ENCODE results near the gene SHISA3.

SHISA3 gene

DNA sequence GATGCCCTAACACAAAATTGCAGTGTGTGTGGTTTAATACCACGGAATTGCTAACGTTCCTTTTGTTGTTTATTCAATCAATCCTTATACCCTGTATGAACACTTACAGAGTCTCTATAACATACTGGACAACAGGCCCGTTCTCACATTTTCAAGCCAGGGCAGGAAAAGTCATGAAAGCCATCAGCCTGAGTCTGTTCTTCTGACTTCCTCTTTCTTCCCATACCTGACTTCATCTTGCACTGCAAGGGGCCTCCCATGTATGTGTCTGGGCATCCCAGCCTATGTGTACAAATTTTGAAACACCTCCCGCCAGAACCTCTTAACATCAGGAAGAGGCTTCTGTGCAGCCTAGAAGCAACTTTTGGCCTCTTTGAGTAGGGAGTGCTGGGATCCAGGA is 4.9 kb upstream of the SHISA3 start:
- DNase-seq, result no peak

GRCh38 chr4:42395595-42395994 is 1.7 kb upstream of the SHISA3 start:
- no peak for DNase-seq

DNA sequence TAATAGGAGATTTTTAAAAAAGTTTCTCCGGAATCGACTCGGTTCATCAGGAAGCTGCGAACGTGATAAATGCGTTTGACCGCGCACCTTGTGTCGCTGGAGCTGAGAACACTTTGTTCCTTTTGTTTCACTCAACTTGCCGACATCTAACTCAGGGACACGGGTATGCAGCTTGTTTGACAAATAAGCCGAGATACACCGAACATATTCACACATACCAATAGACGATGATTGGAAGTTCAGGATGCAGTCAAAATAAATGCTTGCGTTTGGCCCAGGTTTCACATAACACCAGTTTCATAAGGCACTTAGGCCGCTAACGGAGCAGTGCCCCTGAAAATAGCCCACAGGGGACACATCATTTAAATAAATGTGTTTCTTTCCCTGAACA is 932 bp upstream of the SHISA3 start:
- DNase-seq, result no peak

- peak; percentile 12 for DNase-seq
These were observed 415 bp downstream of the SHISA3 start for GRCh38 chr4:42397635-42398170.

- DNase-seq, result peak; percentile 37
These were observed 1.0 kb downstream of the SHISA3 start for GRCh38 chr4:42398171-42398870.

DNA sequence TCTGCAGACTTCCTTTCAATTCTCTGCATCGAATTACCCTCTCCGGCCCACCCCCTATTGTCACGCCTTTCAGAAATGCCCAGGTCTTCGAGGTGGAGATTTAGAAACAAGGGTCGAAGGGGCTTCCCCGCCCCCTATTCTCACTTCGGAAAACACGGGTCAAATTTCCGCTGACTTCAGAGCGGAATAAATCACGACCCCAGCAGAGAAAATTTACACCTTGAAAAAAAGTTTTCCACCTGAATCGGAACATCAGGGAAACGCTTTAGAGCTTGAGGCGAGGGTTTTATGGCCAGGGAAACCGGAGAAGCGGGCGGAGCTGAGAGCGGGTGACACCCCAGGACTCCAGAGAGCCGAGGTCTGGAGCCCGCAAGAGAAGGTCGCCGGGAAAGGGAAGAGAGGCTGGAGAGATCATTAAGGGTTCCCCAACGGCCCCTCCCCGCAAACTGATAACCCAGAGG is 1.6 kb downstream of the SHISA3 start:
- DNase-seq, result no peak

- DNase-seq, result no peak
These were observed 2.1 kb downstream of the SHISA3 start for GRCh38 chr4:42399393-42399792.

DNA sequence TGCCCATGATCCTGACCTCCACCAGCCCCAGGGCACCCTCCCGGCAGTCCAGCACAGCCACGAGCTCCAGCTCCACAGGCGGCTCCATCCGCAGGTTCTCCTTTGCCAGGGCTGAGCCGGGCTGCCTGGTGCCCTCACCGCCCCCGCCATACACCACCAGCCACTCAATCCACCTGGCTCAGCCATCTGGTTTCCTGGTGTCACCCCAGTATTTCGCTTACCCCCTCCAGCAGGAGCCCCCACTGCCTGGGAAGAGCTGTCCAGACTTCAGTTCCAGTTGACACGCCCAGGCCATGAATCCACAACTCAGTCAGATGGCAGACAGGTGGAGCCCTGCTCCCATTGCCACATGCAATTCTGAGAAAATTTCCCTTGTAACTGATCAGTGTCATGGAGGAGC is 3.9 kb downstream of the SHISA3 start:
- DNase-seq, result no peak

GRCh38 chr4:42404001-42404400 is 6.7 kb downstream of the SHISA3 start:
- no peak for DNase-seq

DNA sequence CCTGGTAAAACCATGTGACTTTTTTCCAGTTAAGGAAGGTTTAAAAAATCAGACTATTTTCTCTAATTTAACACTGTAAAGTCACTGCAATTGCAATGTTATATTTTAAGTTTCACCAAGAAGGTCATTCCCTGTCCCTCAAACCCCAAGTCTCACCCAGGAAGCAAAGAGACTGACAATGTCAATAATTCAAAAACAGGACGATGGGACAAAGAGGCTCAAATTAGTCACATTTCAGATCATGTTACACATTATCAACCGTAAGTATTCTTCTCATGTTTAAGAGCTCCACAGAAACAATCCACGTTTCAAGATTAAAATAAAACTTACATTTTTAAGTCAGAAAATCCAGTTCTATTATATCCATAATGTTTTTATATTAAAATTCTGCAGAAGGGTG is 13.2 kb downstream of the SHISA3 start:
- no peak for DNase-seq

DNA sequence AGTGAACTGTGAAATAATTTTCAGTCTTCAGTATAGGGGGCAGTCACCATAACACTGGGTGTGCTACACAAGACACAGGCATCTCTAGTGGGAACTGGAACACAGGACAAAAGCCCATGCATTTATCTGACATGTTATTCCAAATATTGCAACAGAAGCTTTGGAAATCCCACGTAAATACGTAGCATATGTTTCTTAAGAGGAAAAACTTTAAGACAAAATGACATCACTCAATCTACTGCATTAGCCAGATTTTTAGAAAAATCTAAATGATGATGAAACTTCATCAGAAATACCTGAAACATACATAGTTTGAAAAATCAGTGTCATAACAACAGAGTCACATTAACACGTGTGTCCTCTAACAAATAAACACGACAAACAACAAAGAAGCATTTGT is 14.5 kb downstream of the SHISA3 start:
- DNase-seq, result no peak

- no peak for DNase-seq
These were observed 15.0 kb downstream of the SHISA3 start for GRCh38 chr4:42412251-42412650.

DNA sequence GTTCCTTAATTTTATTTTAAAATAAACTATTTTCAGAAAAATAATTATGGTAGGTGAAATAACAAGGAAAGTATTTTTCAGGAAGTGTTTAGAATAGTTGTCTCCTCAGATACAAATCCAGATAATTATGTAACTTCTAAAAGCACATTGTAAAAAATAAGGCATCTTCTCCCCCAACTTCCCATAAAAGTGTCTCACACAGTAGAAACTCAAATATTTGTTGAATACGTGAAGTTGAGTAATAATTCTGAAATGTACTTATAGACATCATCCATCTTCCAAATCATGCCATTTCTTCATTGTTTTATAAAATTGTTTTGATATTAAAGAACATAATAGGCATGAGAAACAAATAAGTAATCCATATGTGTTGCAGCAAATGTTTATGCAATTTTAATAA is 18.0 kb downstream of the SHISA3 start:
- no peak for DNase-seq

GRCh38 chr4:42416017-42416416 is 18.7 kb downstream of the SHISA3 start:
- DNase-seq, result no peak

- DNase-seq, result no peak
These were observed 20.3 kb downstream of the SHISA3 start for GRCh38 chr4:42417550-42417949.

DNA sequence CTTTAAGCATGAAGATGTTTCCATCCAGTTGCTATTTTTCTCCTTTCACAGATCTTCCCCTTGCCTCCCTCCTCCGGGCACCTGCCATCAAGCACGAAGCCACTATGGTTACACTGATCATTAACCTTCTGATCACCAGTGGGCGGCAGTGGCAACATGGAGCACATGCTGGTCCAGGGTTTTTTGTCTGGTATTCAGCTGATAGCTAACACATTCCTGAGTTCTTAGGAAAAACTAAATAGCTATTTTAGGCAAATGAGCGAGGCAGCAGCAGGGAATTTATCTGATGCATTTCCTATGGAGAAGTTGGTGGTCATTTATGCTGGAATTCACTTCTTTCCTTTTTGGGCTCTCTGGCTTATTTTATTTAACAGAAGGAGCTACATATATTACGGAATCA is 22.9 kb downstream of the SHISA3 start:
- no peak for DNase-seq

- no peak for DNase-seq
These were observed 28.1 kb downstream of the SHISA3 start for GRCh38 chr4:42425146-42426065.

DNA sequence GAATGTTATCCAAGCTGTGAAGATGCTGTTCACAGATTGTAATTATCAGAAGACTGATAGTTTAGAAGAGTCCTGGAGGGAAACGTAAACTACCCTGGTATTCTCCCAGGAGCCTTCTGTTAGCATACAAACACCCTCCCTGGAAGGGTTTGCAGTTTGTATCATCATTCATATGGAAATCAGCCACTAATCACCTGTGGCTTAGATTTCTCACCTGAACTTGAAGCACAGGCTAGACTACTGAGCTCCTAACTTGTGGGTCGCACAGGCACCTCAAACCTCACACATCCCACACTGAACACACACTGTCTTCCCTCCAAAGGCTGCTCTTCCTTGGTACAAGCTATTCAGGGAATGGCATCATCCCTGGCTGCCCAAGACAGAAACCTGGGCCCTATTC is 30.7 kb downstream of the SHISA3 start:
- DNase-seq, result no peak

- DNase-seq, result no peak
These were observed 39.8 kb downstream of the SHISA3 start for GRCh38 chr4:42436928-42437565.

DNA sequence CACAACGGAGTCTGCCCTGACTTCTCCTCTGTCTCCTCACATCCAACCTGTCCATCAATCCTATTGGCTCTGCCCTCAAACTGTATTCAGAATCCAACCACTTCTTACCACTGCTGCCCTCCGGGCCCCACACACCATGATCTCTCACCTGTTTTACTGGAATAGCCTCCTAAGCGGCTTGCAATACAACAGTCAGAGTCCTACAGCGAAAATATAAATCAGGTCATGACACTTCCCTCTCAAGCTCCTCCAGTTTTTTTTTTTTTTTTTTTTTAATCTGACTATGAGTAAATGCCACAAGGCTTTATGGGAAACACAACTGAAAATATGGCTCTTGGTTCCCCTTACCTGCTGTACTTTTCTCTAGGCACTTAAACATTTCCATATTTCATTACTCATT is 42.8 kb downstream of the SHISA3 start:
- no peak for DNase-seq

DNA sequence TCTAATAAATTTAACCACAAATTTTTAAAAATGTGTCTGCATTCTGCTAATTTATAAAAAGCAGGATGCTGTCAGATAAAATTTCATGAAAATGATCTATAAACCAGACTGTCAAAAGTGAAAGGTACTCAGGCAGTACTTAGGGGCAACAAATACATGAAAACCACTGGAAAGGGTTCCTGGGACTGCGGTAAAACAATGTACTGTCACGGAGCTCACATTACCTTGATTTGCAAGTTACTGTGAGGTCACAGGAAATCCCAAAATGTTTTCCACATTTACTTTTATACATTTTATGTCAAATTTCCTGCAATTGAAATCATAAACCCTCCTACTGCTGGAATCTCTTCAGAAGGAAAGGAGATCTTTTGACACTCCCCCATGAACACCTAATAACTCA is 45.3 kb downstream of the SHISA3 start:
- DNase-seq, result no peak

GRCh38 chr4:42445038-42445437 is 47.8 kb downstream of the SHISA3 start:
- no peak for DNase-seq

- DNase-seq, result no peak
These were observed 49.5 kb downstream of the SHISA3 start for GRCh38 chr4:42446823-42447222.
